Measurements from ENCODE around the gene HIBADH. TPM values are rescaled to one million over a fixed set of nuclear protein-coding genes. Genes with fewer than 3 reads are reported as not detected.

The HIBADH gene
- total RNA-seq, 2 experiments from 2014 or later, result 19.2 to 24.0 TPM

- H3K9me3 ChIP-seq (ENCODE audit: low read length), result no peaks in the 10 kb centered on the region
- ChIA-PET POLR2A (interaction anchor here (0.7 kb wide), 1 partner anchor 1712 kb away, joined by 4 read pairs; no protein-coding TSS in a partner anchor), CTCF (ENCODE audit: unreplicated experiment) (no interaction called here)
- intact Hi-C loops (cut with micrococcal nuclease; ENCODE audit: unreplicated experiment), result no loop called here
- no peaks in the 10 kb centered on the region; the same call in 1 of the 2 replicates for H4K20me1 ChIP-seq (ENCODE audit: insufficient read depth, low read length)
- BruUV-seq (replicated peaks), result no TSS peak
- no peaks in the 10 kb centered on the region for H3K4me1 ChIP-seq (ENCODE audit: insufficient read depth, low read length, poor library complexity, severe bottlenecking)
- no peak overlapping the region for H2AFZ ChIP-seq (ENCODE audit: low read length)
- no peaks in the 10 kb centered on the region for H3K9me2 ChIP-seq (ENCODE audit: insufficient read depth, low read length)
- no peak overlapping the region for H3K4me2 ChIP-seq (ENCODE audit: low read length)
- TF ChIP-seq EZH2phosphoT487 (IDR thresholded peaks at IDR 0.05; ENCODE audit: borderline replicate concordance, low read depth, low read length) (no peak), CTCF (conservative IDR thresholded peaks at IDR 0.05; ENCODE audit: low read length) (peak; percentile 92)
- DNase-seq (ENCODE audit: low spot score), result peak; percentile 35
- no peaks in the 10 kb centered on the region for H3K79me2 ChIP-seq (ENCODE audit: insufficient read depth, low read depth, low read length)
- no peak overlapping the region for H3K27ac ChIP-seq (ENCODE audit: low read depth, low read length, poor library complexity, severe bottlenecking)
- H3K4me3 ChIP-seq (ENCODE audit: low read depth, low read length, poor library complexity, severe bottlenecking), result no peak overlapping the region
- no peaks in the 10 kb centered on the region for H3K36me3 ChIP-seq (ENCODE audit: insufficient read depth, low read length)
Observed at GRCh38 chr7:27576360-27576944, 86.2 kb downstream of the HIBADH start.

GRCh38 chr7:27575613-27576012, 87.1 kb downstream of the HIBADH start:
- POLR2A ChIA-PET, result no interaction called here
- intact Hi-C loops (cut with micrococcal nuclease; ENCODE audit: unreplicated experiment), result no loop called here
- Histone ChIP-seq H3K27ac (ENCODE audit: low read depth, low read length, poor library complexity, severe bottlenecking) (no peak overlapping the region), H4K20me1 (ENCODE audit: insufficient read depth, low read length) (no peaks in the 10 kb centered on the region; the same call in 1 of the 2 replicates), H3K4me3 (ENCODE audit: low read depth, low read length, poor library complexity, severe bottlenecking) (no peak overlapping the region), H3K79me2 (ENCODE audit: insufficient read depth, low read depth, low read length) (no peaks in the 10 kb centered on the region), H3K4me1 (ENCODE audit: insufficient read depth, low read length, poor library complexity, severe bottlenecking) (no peaks in the 10 kb centered on the region), H3K36me3 (ENCODE audit: insufficient read depth, low read length) (no peaks in the 10 kb centered on the region), H3K4me2 (ENCODE audit: low read length) (no peak overlapping the region), H3K9me3 (ENCODE audit: low read length) (no peaks in the 10 kb centered on the region), H2AFZ (ENCODE audit: low read length) (no peak overlapping the region), H3K9me2 (ENCODE audit: insufficient read depth, low read length) (no peaks in the 10 kb centered on the region)
- no peak for TF ChIP-seq CTCF (conservative IDR thresholded peaks at IDR 0.05; ENCODE audit: low read length)
- no peak for TF ChIP-seq EZH2phosphoT487 (IDR thresholded peaks at IDR 0.05; ENCODE audit: borderline replicate concordance, low read depth, low read length)
- no TSS peak for BruUV-seq (replicated peaks)
- CTCF ChIA-PET (ENCODE audit: unreplicated experiment), result no interaction called here
- DNase-seq (ENCODE audit: low spot score), result no peak

- Histone ChIP-seq H3K4me3 (ENCODE audit: low read depth, low read length, poor library complexity, severe bottlenecking) (no peak overlapping the region), H3K4me2 (ENCODE audit: low read length) (no peak overlapping the region), H2AFZ (ENCODE audit: low read length) (no peak overlapping the region), H3K79me2 (ENCODE audit: insufficient read depth, low read depth, low read length) (no peaks in the 10 kb centered on the region), H3K9me3 (ENCODE audit: low read length) (no peaks in the 10 kb centered on the region), H3K27ac (ENCODE audit: low read depth, low read length, poor library complexity, severe bottlenecking) (no peak overlapping the region), H4K20me1 (ENCODE audit: insufficient read depth, low read length) (no peaks in the 10 kb centered on the region), H3K4me1 (ENCODE audit: insufficient read depth, low read length, poor library complexity, severe bottlenecking) (no peaks in the 10 kb centered on the region), H3K36me3 (ENCODE audit: insufficient read depth, low read length) (no peaks in the 10 kb centered on the region), H3K9me2 (ENCODE audit: insufficient read depth, low read length) (no peaks in the 10 kb centered on the region)
- POLR2A ChIA-PET, result interaction anchor here (0.8 to 1.6 kb wide), 3 partner anchors 9 to 339 kb away, joined by 3 to 4 read pairs (median 3); no protein-coding TSS in a partner anchor
- BruUV-seq (replicated peaks), result no TSS peak
- DNase-seq (ENCODE audit: low spot score), result no peak
- intact Hi-C loops (cut with micrococcal nuclease; ENCODE audit: unreplicated experiment), result no loop called here
- TF ChIP-seq CTCF (conservative IDR thresholded peaks at IDR 0.05; ENCODE audit: low read length) (no peak), EZH2phosphoT487 (IDR thresholded peaks at IDR 0.05; ENCODE audit: borderline replicate concordance, low read depth, low read length) (no peak)
- CTCF ChIA-PET (ENCODE audit: unreplicated experiment), result no interaction called here
Observed at GRCh38 chr7:27569106-27569505, 93.6 kb downstream of the HIBADH start.
